CD4-positive, alpha-beta T cell treated with Interleukin-17A for 4 hours (primary cell): ENCODE data around the gene ATG9B.
"Not testable (repeated sequence)": the region's sequence is repeated elsewhere in the genome, so short reads cannot be mapped to it uniquely, and the experiment has no call there.

Source experiments
- DNase-seq: peaks from one replicate; pipeline ENCODE4 v3.0.0-alpha.2; 2020; ENCODE audit warnings: mixed read lengths

The ATG9B gene

DNA sequence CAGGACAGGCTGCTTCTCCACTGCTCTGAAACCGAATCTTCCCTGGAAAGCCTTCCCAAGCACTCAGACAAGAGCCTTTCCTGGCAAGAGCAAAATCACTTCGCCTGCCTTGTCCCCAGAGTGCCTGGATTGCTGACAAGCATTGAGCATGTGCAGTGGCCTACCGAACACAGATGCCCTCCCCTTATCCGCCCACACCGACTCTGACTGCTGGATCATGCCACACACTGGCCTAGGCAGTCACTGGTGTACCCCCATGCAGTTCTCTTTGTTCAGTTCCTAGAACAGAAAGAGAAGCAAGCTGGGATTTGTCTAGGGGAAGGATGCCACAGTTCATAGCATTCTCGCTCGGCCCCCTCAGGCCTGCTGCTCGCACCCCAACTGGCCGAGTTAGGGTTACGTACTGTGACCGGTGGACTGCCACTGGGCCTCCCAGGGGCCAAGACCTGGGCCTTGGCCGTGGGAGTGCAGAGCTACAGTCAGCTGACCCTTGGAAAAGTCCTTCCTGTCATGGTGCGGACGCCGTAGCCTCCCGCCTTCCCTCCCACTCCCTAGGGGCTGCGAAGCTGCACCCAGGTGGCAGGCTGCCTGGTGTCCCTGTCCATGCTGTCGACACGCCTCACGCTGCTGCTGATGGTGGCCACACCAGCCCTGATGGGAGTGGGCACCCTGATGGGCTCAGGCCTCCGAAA is 10.9 kb upstream of the ATG9B start:
- no peak for DNase-seq

DNA sequence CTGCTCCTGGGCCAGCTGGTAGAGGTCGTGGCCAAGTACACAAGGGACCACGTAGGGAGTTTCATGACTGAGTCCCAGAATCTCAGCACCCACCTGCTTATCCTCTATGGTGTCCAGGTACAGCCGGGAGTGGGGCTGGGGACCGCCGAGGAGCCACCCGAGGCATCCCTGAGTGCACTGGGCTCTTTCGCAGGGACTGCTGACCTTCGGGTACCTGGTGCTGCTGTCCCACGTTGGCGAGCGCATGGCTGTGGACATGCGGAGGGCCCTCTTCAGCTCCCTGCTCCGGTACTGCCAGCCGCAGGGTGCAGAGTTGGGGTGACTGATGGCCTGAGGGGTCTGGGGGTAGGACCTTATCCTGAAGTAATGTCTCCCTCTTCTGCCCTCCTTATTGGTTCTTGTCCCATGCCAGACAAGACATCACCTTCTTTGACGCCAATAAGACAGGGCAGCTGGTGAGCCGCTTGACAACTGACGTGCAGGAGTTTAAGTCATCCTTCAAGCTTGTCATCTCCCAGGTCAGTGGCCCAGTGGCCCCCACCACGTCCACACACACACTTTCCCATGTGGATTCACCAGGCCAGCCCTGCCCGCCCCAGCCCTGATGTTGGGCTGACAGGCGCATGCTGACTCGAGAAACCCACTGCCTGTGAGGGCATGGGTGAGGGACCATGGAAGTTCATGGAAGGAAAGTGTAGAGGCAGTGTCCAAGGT is 10.2 kb upstream of the ATG9B start:
- no peak for DNase-seq

DNA sequence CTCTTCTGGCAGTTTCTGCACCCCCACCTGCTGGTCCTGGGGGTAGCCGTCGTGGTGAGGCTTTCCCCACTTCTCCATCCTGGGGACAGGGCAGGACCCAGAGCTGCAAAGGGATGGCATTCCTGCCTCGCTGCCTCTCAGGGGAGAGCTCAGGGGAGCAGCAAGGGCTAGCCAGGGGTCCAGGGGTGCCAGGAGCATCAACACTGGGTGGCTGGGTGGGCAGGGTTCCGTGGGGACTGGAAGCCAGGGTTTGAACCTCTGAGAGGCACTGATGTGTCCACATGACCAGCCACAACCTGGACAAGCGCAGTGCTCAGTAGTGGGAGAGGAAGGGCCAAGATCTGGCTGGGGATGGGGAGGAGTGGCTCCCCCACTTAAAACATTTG is 9.6 kb upstream of the ATG9B start:
- no peak for DNase-seq

DNA sequence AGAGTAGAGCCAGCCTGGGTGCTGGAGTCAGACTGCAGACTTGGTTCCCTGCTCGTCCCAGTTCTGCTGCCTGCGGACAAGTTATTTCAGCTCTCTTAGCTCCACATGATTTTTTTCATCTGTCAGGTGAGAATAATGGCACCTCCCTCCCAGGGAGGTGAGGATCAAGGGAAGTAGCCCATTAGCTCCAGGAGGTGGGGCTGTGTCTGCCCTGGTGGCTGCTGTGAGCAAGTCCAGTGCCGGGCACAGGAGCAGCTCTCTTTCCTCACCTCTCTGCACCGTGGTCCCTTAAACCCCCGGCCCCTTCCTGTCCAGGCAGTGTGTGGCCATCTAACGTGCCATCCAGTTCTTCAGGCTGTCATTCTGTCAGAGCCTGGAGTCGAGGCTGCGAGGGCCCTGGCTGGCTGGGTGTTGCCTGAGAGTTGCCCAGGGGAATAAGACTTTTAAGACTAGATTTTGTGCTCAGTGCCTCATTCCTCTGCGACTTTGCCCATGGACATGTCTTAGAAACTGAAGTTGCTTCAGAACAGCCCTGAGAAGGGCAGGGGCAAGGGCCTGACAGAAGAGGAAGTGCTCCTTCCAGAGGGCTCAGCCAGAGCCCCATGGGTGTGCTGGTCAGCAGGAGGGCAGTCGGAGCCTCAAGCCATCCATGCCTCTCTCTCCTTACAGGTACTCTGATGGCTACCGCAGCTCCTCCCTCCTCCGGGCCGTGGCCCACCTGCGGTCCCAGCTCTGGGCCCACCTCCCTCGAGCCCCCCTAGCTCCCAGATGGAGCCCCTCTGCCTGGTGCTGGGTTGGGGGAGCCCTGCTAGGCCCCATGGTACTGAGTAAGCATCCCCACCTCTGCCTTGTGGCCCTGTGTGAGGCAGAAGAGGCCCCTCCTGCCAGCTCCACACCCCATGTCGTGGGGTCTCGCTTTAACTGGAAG is 8.9 kb upstream of the ATG9B start:
- DNase-seq = no peak

DNA sequence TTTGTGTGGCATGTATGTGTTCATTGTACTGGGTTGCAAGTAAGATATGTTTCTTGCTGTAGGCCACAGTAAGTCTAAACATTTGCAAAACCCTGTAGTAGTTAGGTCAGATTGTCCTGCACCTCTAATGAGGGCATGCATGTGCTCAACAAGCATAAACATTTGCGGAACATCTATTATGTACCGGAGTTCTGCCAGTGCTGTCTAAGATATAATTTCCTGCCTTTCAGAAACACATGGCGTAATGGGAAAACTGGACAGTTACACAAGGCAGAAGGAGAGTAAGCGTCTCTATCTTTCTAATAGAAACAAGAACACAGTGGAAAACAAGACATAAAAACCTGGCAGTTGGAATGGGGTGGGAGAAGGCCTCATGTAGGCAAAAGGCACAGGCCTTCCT is 6.7 kb upstream of the ATG9B start:
- no peak for DNase-seq

DNA sequence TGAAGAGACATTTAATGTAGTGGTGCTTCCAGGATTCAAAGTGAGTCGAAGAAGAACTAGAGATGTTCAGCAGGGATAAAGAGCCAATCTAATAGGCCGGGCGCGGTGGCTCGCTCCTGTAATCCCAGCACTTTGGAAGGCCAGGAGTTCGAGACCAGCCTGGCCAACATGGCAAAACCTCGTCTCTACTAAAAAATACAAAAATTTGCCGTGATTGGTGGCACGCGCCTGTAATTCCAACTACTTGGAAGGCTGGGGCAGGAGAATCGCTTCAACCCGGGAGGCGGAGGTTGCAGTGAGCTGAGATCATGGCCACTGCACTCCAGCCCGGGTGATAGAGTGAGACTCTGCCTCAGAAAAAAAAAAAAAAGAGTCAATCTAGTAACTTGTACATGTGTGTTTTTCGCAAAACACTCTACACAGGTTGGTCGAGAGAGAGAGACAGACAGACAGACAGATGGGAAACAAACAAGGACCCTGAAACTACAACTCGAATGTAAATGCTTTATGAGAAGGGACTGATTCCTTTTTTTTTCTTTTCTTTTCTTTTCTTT is 4.7 kb upstream of the ATG9B start:
- no peak for DNase-seq

DNA sequence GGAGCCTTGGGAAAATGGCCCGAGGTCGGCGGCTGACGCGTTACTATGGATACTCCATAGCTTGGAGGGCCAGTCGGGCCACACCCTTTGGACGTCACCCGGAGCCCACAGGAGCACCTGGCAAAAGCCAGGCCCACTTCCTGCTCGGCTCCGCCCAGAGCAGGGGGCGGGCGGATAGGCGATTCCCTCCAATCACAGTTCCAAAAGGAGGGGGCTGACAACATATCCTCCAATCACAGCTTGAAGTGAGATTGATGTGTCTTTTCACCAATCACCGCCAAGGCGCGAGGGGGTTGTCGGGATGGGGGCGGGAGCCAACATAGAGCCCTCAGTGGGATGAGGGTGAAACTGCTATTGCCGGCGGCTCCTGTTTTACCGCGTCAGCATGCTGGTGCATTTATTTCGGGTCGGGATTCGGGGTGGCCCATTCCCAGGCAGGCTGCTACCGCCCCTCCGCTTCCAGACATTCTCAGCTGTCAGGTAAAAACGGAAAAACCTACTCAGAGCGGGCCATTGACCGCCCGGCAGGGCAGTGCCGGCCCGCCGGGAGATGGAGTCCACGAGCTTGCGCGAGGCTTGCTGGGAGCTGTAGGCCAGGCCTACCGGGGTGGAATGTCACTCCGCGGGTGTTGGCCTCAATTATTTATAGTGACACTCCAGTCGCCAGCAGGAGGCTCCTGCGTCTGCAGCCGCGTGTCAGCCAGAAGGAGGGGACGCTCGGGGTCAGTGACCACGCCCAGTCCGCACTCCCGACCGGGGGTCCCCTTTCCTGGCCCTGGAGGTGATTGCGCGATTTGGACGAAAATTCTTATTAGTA is 4.0 kb upstream of the ATG9B start, which contains the start of gene ABCB8:
Gene ABCB8 (plus strand): TSS at position 320 of the 817 bp plus-strand sequence. CDS start 66 bp downstream, at position 386.
- DNase-seq = peak; percentile 97

DNA sequence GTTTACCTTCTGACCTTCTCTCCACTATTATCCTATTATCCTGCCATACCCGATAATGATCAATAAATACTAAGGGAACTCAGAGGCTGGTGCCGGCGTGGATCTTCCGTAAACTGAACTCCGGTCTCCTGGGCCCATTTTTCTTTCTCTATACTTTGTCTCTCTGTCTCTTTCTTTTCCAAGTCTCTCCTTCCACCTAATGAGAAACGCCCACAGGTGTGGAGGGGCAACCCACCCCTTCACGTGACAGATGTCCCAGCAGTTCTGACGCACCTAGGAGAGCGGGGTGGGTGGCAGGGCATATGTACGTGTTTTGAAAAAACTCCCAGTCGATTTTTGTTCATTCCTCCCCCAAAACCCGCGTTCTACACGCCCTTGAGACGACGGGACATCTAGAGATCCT is 3.4 kb upstream of the ATG9B start:
- DNase-seq = not testable (repeated sequence)

DNA sequence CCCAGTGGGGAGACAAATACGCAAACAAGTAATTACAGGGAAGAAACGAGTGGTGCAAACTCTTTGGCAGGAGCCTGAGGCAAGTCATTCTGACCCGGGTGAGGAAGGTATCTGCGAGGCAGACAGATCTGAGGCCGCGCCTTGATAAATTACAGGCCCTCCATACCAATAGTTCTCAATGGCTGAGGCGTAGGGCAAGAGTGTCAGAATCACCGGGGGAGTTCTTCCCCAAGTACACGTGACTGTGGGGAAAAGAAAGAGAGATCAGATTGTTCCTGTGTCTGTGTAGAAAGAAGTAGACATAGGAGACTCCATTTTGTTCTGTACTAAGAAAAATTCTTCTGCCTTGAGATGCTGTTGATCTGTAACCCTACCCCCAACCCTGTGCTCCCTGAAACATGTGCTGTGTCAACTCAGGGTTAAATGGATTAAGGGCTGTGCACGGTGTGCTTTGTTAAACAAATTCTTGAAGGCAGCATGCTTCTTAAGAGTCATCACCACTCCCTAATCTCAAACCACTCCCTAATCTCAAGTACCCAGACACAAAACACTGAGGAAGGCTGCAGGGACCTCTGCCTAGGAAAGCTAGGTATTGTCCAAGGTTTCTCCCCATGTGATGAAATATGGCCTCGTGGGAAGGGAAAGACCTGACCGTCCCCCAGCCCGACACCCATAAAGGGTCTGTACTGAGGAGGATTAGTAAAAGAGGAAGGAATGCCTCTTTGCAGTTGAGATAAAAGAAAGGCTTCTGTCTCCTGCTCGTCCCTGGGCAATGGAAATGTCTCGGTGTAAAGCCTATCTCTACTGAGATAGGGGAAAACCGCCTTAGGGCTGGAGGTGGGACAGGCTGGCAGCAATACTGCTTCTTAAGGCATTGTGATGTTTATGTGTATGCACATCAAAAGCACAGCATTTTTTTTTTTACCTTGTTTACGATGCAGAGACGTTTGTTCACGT is 2.8 kb upstream of the ATG9B start:
- not testable (repeated sequence) for DNase-seq

DNA sequence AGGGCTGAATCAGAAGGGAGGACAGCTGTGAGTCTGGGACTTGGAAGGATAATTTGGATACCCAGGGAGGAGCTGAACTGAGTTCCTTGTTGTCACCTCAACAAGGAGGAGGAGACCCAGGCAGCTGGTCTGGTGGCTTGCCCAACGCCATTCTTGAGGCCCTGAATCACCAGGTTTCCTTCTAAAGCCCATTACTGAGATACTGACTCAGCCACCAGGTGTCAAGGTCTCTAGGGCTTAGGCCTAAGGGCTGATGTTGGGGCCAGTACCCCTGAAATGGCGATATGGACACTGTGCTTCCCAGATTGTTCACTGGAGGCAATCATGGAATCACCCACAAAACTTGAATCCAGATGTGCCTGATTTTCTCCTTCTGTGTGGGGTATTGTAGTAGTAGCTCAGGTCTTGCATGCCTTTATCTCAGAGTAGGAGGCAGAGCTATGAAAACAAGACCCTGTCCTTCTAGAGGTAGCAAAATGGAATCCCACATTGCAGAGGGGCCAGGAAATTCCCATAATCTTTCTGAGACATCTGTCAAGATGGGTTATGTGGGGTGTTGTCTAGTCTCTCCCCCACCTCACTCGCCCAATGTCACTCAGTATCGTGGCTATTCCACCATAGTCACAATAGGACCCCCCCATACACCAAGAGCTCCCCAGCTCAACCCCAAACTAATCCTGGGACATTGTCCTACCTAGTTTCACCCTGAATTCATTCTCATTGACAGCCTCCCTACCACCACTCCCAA is 1.8 kb upstream of the ATG9B start:
- no peak for DNase-seq

DNA sequence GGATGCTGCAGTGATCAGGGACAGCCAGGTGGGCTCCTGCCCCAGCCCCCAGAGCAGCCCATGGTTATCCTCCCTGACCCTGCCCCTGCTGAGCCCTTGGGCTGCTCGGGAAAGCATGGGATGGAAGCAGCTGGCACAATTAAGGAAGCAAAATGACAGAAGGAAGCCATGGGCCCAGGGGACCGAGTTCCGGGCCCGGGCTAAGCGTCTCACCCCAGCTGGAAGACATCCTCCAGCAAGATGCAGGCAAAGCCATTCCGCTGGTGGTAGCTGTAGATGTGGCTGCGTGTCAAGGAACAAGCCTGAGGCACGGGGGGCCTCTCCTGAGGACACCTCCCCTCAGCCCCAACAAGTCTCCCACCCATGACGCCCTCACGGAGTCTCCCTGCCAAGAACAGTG is 1.1 kb downstream of the ATG9B start:
- no peak for DNase-seq

DNA sequence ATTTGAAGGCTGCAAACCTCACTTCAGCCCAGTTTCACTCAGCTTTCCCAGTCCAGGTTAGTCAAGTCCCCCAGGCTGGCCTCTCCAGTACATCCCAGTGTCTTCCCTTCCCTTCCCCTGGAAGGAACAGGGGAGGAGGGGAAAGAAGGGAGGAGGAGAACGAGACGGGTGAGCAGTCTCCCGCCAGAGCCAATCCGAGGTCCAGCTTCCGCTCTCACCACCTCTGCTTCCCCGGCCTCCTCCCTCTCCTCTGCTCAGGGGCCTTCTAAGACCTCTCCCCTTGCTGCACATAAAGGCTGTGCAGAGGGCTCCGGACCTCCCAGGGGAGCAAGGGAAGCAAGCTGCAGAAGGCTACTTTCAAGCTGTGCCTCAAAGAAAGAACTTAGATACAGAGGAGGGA is 4.1 kb downstream of the ATG9B start:
- DNase-seq = no peak

DNA sequence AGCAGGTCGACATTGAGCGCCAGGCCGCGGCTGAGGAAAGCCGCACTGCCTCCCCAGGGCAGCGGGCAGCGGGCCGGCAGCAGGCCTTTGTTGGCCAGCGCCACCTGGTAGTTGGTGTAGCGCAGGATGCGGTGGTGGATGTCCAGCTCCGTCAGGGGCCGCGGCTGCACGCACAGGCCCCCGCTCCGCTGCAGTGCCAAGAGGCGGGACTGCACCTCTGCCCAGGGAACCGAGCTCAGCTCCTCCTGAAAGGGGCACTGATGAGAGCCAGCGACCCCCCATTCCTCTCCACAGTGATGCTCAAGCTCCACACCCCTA is 5.2 kb downstream of the ATG9B start:
- no peak for DNase-seq

DNA sequence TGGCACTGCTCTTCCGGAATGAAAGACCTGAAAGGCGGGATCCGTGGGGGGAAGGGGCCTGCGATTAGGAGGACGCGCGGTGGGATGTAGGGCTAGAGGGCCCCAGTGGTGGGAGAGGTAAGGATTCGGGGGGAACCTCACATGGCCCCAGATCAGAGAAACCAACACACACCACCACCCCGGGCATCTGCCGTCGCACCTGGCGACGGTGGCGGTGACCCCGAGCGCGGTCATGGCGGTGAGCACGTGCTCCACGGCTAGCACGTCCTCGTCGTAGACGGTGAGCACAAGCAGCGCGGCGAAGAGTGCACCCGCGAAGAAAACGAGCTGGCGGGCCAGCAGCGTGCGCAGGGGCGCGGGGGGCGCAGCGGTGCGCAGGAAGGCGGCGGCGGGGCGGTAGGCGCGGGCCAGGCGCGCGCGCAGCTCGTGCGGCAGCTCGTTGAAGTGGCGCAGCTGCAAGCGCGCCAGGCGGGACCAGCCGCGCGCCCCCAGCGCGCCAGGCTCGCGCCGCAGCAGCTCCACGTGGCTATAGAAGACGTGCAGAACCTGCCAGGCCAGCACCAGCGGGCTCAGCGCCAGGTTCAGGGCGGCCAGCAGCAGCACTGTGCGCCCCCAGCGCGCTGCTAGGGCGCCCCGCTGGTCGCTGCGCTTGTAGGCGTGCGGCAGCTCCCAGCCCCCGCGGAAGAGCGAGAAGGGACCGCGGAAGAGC is 5.7 kb downstream of the ATG9B start:
- DNase-seq = peak; percentile 54

DNA sequence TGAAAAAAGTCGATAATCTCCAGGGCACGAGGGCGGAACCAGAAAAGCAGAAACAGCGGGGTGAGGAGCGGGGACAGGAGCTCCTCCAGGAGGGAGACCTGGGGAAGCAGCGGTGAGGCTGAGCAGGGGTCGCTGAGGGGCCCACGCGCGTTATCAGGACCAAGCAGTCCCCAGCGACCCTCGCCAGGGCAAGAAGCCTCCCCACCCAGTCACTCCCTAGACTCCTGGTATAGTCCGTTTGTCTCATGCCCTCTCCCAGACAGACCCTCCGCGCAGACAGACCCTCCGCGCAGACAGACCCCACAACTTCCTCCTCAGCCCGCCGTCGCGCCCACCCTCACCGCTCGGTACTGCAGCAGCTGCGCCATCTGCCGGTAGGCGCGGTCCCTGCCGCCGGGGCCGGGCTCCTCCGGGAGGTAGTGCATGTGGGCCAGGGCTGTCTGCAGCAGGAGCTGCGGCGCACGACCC is 6.3 kb downstream of the ATG9B start:
- DNase-seq = peak; percentile 89

DNA sequence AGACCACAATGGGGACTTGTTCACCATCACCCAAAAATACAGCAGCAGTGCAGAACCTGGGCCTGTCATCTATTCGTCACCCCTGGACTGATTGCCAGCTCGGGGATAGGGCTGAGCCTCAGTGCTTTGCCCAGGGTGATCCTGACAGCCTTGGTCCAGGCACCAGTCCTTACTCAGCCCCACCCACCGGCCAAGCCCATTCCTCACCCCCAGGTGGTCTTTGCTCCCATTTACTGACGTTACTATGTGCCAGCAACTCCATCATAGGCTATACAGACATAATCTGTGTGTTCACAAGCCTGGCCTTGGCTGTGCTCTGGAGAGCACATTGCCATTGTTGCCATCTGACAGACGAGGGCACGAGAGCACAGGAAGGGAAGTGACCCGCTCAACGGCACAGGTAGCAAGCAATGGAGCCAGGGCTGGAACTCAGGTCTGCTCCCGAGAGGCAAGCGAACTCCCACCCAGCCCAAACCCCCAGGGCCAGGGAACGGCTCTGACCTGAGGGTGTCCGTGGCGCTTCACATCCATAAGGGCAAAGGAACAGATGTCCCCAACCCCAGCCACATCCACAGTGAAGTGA is 6.8 kb downstream of the ATG9B start:
- DNase-seq = peak; percentile 41

DNA sequence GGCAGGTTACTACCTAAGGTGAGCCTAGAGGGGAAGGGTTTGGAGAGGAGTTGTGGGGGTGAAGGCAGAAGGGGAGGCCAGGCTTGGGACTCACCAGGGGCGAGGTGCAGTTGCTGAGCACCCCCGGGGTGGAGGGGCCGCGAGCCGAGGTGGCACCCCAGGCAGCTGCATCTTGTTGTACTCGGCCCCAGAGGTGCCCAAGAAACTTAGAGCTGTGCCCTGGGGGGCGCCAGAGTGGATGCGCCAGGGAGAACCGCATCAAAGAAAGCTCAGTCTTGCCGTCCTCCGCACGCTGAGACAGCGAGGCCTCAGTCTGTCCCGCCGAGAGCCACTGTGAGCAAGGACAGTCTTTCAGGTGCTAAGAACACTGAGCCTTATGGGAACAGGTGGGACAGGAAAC is 7.4 kb downstream of the ATG9B start:
- DNase-seq = no peak

DNA sequence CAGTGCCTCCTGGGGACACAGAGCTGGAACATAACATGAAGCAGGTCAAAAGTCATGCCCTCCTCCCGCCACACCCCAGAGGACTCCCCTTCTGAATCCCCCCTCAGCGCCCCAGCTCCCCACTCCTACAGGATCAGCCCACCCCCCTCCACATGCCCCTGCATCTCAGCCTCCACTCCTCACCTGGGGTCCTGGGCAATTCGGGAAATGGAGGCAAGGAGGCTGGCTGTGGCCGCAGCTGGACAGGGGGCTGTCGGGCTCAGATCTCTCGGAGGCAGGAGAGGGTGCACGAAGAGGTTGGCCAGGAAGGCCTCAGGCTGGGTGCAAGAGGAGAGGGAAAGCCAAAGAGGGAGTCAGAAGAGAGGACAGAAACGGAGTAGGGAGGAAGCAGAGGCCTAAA is 7.8 kb downstream of the ATG9B start:
- no peak for DNase-seq

DNA sequence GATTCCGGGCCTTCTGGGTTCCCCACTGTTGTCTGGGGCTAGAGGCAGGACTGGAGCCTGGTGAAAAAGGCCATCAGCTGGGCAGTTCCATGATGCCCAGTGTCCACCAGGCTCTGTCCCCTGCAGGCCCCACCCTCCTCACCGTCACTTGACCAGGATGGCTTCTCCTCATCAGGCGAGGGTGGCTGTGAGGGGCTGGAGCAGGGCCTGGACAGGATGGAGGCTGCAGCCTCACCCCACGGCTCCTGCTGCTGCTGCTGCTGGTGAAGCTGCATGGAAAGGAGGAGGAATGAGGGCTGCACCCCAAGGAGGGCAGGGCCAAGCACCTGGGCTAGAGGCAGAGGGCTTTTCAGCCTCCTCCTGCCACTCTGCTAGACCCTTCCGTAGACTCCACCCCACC is 8.3 kb downstream of the ATG9B start:
- DNase-seq = no peak
